OCI-LY1 (cell line): ENCODE measurements around the gene HPS1.

ENCODE experiments used
- EZH2 ChIP-seq: fragments of 200-600 bp; sonication (generic), shearing (Covaris generic); IDR thresholded peaks from 2 replicates; pipeline ENCODE4 v1.8.0; 2017; ENCODE audit warnings: borderline replicate concordance, mixed run types, mild to moderate bottlenecking, antibody characterized with exemption, low read length, moderate library complexity, mixed read lengths
- TF ChIP-seq, protein P1 (sequence below): fragments of 200-600 bp; sonication (generic), shearing (Covaris generic); IDR thresholded peaks from 2 replicates; pipeline ENCODE4 v1.5.1; 2017; ENCODE audit warnings: mild to moderate bottlenecking, antibody characterized with exemption, low read length, moderate library complexity, mixed read lengths

DNA sequence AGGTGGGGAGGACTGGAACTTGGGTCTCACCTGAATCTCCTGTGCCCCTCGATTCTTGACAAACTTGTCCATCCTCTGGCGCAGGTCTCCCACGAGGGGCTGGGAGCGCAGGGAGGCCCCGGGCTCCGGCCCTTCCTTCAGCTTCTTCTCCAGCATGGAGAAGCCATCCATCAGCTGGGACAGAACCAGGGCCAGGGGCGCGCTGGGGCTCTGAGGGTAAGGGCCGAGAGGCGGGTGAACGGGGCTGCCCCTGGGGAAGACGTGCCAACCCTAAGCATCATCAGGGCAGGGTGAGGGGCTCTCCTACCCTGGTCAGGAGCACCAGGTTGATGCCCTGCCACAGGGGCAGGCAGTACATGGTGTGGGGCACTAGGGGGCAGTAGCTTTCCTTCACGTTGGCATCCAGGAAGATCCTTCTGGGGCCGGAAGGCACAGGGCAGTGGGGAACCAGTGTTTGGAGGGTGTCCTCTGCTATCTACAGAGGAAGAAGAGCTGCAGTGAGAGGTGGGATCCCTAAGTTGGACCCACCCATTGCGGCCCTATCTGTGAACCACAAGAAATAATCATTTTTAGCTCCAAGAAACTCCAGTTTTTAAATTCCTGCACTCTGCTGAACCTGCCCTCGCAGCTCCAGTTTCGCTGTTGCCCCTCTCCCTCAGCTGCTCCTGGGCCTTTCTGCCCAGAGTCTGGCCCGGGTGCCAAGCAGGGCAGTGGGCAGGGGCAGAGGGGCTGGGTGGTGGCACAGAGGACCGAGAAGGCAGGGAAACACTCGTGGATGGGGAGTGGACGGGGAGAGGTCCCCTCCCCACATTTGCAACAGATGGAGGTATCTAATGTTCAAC, 21.0 kb downstream of the HPS1 start:
- TF ChIP-seq, protein P1, sequence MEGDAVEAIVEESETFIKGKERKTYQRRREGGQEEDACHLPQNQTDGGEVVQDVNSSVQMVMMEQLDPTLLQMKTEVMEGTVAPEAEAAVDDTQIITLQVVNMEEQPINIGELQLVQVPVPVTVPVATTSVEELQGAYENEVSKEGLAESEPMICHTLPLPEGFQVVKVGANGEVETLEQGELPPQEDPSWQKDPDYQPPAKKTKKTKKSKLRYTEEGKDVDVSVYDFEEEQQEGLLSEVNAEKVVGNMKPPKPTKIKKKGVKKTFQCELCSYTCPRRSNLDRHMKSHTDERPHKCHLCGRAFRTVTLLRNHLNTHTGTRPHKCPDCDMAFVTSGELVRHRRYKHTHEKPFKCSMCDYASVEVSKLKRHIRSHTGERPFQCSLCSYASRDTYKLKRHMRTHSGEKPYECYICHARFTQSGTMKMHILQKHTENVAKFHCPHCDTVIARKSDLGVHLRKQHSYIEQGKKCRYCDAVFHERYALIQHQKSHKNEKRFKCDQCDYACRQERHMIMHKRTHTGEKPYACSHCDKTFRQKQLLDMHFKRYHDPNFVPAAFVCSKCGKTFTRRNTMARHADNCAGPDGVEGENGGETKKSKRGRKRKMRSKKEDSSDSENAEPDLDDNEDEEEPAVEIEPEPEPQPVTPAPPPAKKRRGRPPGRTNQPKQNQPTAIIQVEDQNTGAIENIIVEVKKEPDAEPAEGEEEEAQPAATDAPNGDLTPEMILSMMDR: peak; percentile 49; the same call in 1 of the 2 replicates
- no peak for TF ChIP-seq EZH2
